ENCODE measurements around the gene ADAM10.

DNA sequence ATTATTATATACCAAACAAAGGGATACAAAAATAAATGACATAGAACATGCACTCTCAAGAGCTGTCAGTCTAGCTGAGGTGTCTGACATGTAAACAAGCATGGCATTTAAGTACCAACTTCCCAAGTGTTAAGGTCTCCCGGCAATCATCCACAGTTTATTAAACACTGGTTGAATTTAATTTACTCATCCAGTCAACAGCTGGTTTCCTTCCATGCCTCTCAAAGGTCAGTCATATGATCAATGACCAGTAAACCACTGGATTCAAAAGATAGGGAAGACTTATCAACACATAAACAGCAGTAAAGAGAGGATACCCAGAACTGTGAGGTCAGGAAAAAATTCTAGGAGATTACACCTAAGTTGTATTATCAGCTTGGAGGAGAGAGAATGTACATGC is 80.4 kb downstream of the ADAM10 start:
- TF ChIP-seq, protein P1, sequence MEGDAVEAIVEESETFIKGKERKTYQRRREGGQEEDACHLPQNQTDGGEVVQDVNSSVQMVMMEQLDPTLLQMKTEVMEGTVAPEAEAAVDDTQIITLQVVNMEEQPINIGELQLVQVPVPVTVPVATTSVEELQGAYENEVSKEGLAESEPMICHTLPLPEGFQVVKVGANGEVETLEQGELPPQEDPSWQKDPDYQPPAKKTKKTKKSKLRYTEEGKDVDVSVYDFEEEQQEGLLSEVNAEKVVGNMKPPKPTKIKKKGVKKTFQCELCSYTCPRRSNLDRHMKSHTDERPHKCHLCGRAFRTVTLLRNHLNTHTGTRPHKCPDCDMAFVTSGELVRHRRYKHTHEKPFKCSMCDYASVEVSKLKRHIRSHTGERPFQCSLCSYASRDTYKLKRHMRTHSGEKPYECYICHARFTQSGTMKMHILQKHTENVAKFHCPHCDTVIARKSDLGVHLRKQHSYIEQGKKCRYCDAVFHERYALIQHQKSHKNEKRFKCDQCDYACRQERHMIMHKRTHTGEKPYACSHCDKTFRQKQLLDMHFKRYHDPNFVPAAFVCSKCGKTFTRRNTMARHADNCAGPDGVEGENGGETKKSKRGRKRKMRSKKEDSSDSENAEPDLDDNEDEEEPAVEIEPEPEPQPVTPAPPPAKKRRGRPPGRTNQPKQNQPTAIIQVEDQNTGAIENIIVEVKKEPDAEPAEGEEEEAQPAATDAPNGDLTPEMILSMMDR (conservative IDR thresholded peaks at IDR 0.05; ENCODE audit: low read depth, low read length): no peak
- no peak for TF ChIP-seq MAFK (IDR thresholded peaks at IDR 0.05; ENCODE audit: low read depth, low read length)
- TF ChIP-seq POLR2A (IDR thresholded peaks at IDR 0.05; ENCODE audit: low read depth, low read length): no peak
- TF ChIP-seq RFX5 (IDR thresholded peaks at IDR 0.05; ENCODE audit: low read depth, low read length): no peak
- TF ChIP-seq RAD21 (IDR thresholded peaks at IDR 0.05; ENCODE audit: low read length): no peak
- no peak for TF ChIP-seq MAZ (IDR thresholded peaks at IDR 0.05; ENCODE audit: borderline replicate concordance, low read depth, low read length)
- TF ChIP-seq FOS (IDR thresholded peaks at IDR 0.05; ENCODE audit: low read depth, low read length): no peak
